Lower leg skin (tissue), 3 donors: ENCODE measurements around the gene DYRK1A.

ENCODE experiments used
- CTCF ChIP-seq, 3 donors: fragments of 450-650 bp; IDR thresholded peaks; one replicate each; pipeline ENCODE4 v1.5.1; 2016; ENCODE audit warnings: antibody characterized with exemption in 3 of 3, mild to moderate bottlenecking in 3 of 3, moderate library complexity in 2 of 3
- POLR2A ChIP-seq, 2 donors: fragments of 450-650 bp; IDR thresholded peaks; one replicate each; pipeline ENCODE4 v1.6.1; 2016 to 2017; ENCODE audit warnings: antibody characterized with exemption in 2 of 2, mild to moderate bottlenecking in 1 of 2, moderate library complexity in 1 of 2

- TF ChIP-seq CTCF (IDR thresholded peaks at IDR 0.05): no peak
- TF ChIP-seq POLR2A (IDR thresholded peaks at IDR 0.05): no peak
Measured at GRCh38 chr21:37521658-37522057, 155.1 kb downstream of the DYRK1A start.
